Measurements from ENCODE around the gene APH1B. TPM values are rescaled to one million over a fixed set of nuclear protein-coding genes. Genes with fewer than 3 reads are reported as not detected.

APH1B gene
- total RNA-seq, 2 donors from 2014 or later = 24.4 to 30.6 TPM

- Mint-ChIP-seq H3K27me3 (ENCODE audit: low read depth) (peaks cover 33% of the 10 kb centered on the region), H3K27ac (no peak overlapping the region), H3K36me3 (ENCODE audit: insufficient read depth in 2 of 2) (no peaks in the 10 kb centered on the region), H3K9me3 (no peaks in the 10 kb centered on the region), H3K4me3 (no peak overlapping the region), H3K4me1 (ENCODE audit: low read depth) (peaks cover 14% of the 10 kb centered on the region)
- peak; percentile 70 to 75 for ATAC-seq (replicated peaks in 1 of 2)
- peak in 1 of 2 donors; percentile 6 for DNase-seq
Observed at GRCh38 chr15:63344731-63345390, 67.5 kb downstream of the APH1B start.

DNA sequence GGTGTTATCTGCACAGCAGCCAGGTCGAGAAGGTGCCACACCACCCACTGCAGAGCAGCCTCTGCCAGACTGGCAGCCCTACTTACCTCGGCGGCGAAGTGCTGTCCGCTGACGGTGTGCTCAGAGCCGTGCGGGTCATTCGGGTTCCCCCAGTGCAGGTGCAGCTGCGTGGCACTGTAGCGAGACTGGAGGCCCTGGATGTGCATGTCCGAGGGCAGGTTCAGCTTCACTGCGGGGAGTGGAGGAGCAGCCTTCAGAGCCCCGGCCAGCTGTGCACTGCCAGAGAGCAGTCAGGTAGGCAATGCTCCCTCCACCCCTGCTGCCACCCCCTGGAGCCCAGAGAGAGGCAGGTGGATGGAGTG lies 68.0 kb downstream of the APH1B start:
- H3K4me1 Mint-ChIP-seq (ENCODE audit: low read depth) = peaks cover 14% of the 10 kb centered on the region
- DNase-seq = no peak
- H3K36me3 Mint-ChIP-seq (ENCODE audit: insufficient read depth in 2 of 2) = no peaks in the 10 kb centered on the region
- no peak overlapping the region for H3K4me3 Mint-ChIP-seq
- peaks cover 28% of the 10 kb centered on the region for H3K27me3 Mint-ChIP-seq (ENCODE audit: low read depth)
- H3K9me3 Mint-ChIP-seq = no peaks in the 10 kb centered on the region
- no peak overlapping the region for H3K27ac Mint-ChIP-seq
- no peak for ATAC-seq (replicated peaks in 1 of 2)

DNA sequence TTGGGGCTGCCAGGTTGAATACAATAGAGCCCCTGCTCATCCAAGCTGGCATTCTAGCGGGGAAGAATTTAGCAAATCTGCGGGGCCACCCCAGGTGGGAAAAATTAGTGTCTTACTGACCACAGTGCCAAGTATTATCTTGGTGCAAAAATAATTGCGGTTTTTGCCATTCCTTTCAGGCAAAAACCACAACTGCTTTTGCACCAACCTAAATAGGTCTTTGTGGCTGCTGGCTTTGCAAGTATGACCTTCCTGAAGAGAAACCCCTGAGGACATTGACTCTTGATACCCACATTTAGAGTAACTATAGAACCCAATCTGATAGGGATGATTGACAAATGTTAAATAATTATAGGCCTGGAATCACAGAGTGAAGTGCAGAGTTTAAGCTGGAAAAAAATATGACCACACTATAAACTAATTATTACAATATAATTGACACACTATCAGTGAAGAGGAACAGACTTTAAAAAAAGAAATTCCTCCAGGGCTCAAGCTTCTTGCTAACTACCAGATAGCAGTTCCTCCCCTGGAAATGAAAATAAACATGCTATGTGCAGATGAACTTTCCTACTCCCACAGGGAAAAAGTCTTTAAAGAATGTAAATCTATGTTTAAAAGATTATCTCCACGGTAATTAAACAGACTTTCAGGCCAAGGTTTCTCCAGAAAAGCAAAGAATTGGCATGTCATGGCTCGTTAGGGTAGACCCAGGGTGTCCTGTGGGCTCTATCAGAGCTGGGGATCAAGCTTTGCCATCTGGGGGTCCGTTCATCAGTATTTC lies 69.9 kb downstream of the APH1B start:
- Mint-ChIP-seq H3K4me3 (no peak overlapping the region), H3K4me1 (ENCODE audit: low read depth) (peaks cover 14% of the 10 kb centered on the region), H3K27ac (no peak overlapping the region), H3K27me3 (ENCODE audit: low read depth) (peaks cover 17% of the 10 kb centered on the region), H3K9me3 (no peaks in the 10 kb centered on the region), H3K36me3 (ENCODE audit: insufficient read depth in 2 of 2) (no peaks in the 10 kb centered on the region)
- ATAC-seq (replicated peaks in 1 of 2) = no peak
- no peak for DNase-seq

DNA sequence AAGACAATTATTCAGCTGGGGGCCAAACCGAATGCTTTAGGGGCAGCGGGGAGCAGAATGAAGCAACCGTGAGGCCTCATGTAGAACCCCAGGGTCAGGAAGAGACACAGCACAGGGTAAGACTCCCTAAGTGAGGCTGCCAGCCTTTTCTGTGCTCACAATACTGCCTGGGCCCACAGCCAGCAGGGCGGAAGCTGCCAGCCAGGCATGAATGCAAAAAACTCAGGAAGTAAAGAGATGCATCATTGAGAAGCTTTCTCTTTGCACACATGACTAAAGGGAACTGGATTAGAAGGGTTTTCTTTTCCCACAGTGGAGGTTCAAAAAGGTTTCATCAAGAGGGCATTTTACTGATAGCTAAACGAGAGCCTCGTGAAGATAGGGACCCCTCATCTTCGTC lies 71.0 kb downstream of the APH1B start:
- no peaks in the 10 kb centered on the region for H3K36me3 Mint-ChIP-seq (ENCODE audit: insufficient read depth in 2 of 2)
- ATAC-seq (replicated peaks in 1 of 2) = no peak
- no peaks in the 10 kb centered on the region for H3K9me3 Mint-ChIP-seq
- no peak for DNase-seq
- peaks cover 16% of the 10 kb centered on the region for H3K27me3 Mint-ChIP-seq (ENCODE audit: low read depth)
- no peak overlapping the region for H3K4me3 Mint-ChIP-seq
- H3K4me1 Mint-ChIP-seq (ENCODE audit: low read depth) = peaks cover 14% of the 10 kb centered on the region
- H3K27ac Mint-ChIP-seq = no peak overlapping the region

DNA sequence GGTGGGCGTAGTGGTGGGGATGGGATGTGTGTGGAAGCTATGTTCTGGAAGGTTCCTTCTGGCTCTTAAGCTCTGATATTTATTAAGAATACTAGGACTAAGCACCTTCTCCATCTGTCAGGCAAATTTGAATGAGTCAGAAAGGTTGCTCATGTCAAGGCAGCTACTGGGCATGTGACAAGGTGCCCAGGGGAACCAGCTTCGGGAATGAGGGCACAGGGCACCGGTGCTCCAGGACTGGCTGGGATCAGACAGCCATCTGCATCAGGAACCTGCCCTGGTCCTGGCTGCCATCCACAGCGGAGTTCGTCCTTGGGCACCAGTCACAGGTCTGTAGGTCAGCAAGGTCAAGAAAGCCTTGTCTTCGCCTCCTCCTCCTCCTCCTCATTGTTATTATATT lies 71.8 kb downstream of the APH1B start:
- H3K4me3 Mint-ChIP-seq = no peak overlapping the region
- no peak overlapping the region for H3K27ac Mint-ChIP-seq
- DNase-seq = no peak
- H3K9me3 Mint-ChIP-seq = no peaks in the 10 kb centered on the region
- H3K27me3 Mint-ChIP-seq (ENCODE audit: low read depth) = peaks cover 9% of the 10 kb centered on the region
- no peaks in the 10 kb centered on the region for H3K36me3 Mint-ChIP-seq (ENCODE audit: insufficient read depth in 2 of 2)
- peaks cover 11% of the 10 kb centered on the region for H3K4me1 Mint-ChIP-seq (ENCODE audit: low read depth)
- no peak for ATAC-seq (replicated peaks in 1 of 2)

DNA sequence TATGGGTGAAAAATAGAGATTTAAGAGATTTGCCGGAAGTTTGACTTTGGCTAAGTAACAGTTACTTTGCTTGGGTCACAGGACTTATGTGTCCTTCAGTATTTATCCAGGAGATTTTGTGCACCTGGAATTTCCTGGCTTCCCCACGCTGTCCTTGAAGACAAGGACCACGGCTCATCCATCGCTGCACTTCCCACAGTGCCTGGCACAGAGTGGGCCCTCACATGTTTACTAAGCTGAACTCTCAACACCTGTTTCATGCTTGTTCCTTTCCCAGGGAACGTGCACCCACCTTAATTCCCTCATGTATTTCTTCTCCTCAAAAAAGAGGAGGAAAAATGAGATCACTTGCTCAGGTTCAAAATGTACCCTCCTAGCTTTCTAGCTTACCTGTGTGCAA lies 72.2 kb downstream of the APH1B start:
- no peaks in the 10 kb centered on the region for H3K36me3 Mint-ChIP-seq (ENCODE audit: insufficient read depth in 2 of 2)
- no peaks in the 10 kb centered on the region for H3K9me3 Mint-ChIP-seq
- H3K27ac Mint-ChIP-seq = no peak overlapping the region
- H3K4me1 Mint-ChIP-seq (ENCODE audit: low read depth) = peaks cover 6% of the 10 kb centered on the region
- DNase-seq (no peak), ATAC-seq (replicated peaks in 1 of 2) (no peak)
- peaks cover 5% of the 10 kb centered on the region for H3K27me3 Mint-ChIP-seq (ENCODE audit: low read depth)
- no peak overlapping the region for H3K4me3 Mint-ChIP-seq

- peaks cover under 1% of the 10 kb centered on the region for H3K4me1 Mint-ChIP-seq (ENCODE audit: low read depth)
- H3K27ac Mint-ChIP-seq = no peak overlapping the region
- H3K9me3 Mint-ChIP-seq = no peaks in the 10 kb centered on the region
- ATAC-seq (replicated peaks in 1 of 2) (no peak), DNase-seq (no peak)
- H3K27me3 Mint-ChIP-seq (ENCODE audit: low read depth) = no peaks in the 10 kb centered on the region
- H3K36me3 Mint-ChIP-seq (ENCODE audit: insufficient read depth in 2 of 2) = no peaks in the 10 kb centered on the region
- no peak overlapping the region for H3K4me3 Mint-ChIP-seq
Observed at GRCh38 chr15:63350178-63350621, 72.8 kb downstream of the APH1B start.

GRCh38 chr15:63351170-63351569 lies 73.8 kb downstream of the APH1B start:
- H3K4me1 Mint-ChIP-seq (ENCODE audit: low read depth) = no peaks in the 10 kb centered on the region
- no peak for ATAC-seq (replicated peaks in 1 of 2)

DNA sequence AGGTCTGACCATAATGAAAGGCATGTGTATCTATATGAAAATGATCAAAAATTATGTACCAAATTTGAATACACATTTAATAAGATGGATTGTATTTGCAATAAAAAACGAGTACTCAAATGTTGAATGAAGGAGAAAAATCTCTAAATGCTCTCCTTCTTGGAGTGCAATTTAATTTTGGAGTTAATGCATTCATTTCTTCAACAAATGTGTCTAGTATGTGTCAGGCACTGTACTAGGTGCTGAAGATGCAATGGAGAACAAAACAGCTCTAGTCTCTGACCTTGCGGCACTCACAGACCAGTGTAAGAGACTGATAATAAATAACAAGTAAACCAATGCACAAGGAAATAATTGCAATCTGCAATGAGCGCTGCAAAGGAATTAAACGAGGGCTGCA lies 75.4 kb downstream of the APH1B start:
- ATAC-seq (replicated peaks in 1 of 2) (no peak), DNase-seq (no peak)
- Mint-ChIP-seq H3K27me3 (ENCODE audit: low read depth) (peaks cover 1% of the 10 kb centered on the region), H3K4me1 (ENCODE audit: low read depth) (no peaks in the 10 kb centered on the region), H3K36me3 (ENCODE audit: insufficient read depth in 2 of 2) (no peaks in the 10 kb centered on the region), H3K4me3 (no peak overlapping the region), H3K9me3 (no peaks in the 10 kb centered on the region), H3K27ac (no peak overlapping the region)

More at GRCh38 chr15:63351170-63351569, 73.8 kb downstream of the APH1B start:
- no peak overlapping the region for H3K27ac Mint-ChIP-seq
- H3K4me3 Mint-ChIP-seq = no peak overlapping the region
- H3K27me3 Mint-ChIP-seq (ENCODE audit: low read depth) = no peaks in the 10 kb centered on the region
- no peaks in the 10 kb centered on the region for H3K9me3 Mint-ChIP-seq
- no peaks in the 10 kb centered on the region for H3K36me3 Mint-ChIP-seq (ENCODE audit: insufficient read depth in 2 of 2)
- no peak for DNase-seq

DNA sequence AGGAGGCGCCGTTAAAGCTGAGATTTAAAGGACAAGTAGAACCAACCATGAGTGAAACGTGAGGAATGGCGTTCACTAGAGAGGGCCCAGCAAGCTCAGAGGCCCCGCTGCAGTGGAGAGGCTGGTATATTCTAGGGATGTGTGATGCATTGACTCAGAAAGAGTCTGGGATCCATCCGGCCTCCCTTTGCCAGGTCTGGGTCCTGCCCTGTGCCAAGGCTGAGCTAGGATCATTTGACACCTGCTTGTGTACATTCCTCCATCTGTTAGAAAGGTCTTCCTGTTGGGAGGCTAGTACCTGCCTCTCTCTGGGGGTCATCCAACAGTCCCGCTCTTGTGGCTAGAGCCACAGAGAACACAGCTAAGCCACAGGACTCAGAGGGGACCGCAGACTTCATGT lies 75.9 kb downstream of the APH1B start:
- ATAC-seq (replicated peaks in 1 of 2) (no peak), DNase-seq (no peak)
- Mint-ChIP-seq H3K4me3 (no peak overlapping the region), H3K9me3 (no peaks in the 10 kb centered on the region), H3K36me3 (ENCODE audit: insufficient read depth in 2 of 2) (no peaks in the 10 kb centered on the region), H3K27ac (no peak overlapping the region), H3K27me3 (ENCODE audit: low read depth) (peaks cover 6% of the 10 kb centered on the region), H3K4me1 (ENCODE audit: low read depth) (no peaks in the 10 kb centered on the region)

DNA sequence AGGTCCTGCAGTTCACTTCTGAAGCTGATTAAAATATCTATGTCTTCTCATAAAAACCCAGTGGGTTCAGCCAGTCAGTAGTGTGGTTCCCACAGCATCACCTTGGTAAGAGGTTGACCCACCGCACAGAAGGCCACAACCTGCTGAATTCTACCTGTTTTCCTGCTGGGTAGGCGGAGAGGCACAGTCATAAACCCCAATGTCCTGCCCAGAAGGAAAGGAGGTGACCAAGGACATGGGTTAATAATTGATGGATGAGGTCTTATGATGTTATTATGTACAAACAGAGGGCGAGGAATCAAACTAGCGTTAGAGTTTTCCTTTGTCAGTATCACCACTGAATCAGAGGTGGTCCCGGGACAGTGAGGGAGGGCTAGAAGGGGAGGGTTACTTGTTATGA lies 76.5 kb downstream of the APH1B start:
- no peaks in the 10 kb centered on the region for H3K9me3 Mint-ChIP-seq
- no peak for DNase-seq
- H3K36me3 Mint-ChIP-seq (ENCODE audit: insufficient read depth in 2 of 2) = no peaks in the 10 kb centered on the region
- H3K27me3 Mint-ChIP-seq (ENCODE audit: low read depth) = peaks cover 10% of the 10 kb centered on the region
- no peak overlapping the region for H3K4me3 Mint-ChIP-seq
- no peaks in the 10 kb centered on the region for H3K4me1 Mint-ChIP-seq (ENCODE audit: low read depth)
- no peak for ATAC-seq (replicated peaks in 1 of 2)
- H3K27ac Mint-ChIP-seq = no peak overlapping the region

GRCh38 chr15:63354821-63355650 lies 77.6 kb downstream of the APH1B start:
- Mint-ChIP-seq H3K27me3 (ENCODE audit: low read depth) (peaks cover 21% of the 10 kb centered on the region), H3K27ac (no peak overlapping the region), H3K4me3 (no peak overlapping the region), H3K4me1 (ENCODE audit: low read depth) (no peaks in the 10 kb centered on the region), H3K36me3 (ENCODE audit: insufficient read depth in 2 of 2) (no peaks in the 10 kb centered on the region), H3K9me3 (no peaks in the 10 kb centered on the region)
- ATAC-seq (replicated peaks in 1 of 2) (no peak), DNase-seq (no peak)

DNA sequence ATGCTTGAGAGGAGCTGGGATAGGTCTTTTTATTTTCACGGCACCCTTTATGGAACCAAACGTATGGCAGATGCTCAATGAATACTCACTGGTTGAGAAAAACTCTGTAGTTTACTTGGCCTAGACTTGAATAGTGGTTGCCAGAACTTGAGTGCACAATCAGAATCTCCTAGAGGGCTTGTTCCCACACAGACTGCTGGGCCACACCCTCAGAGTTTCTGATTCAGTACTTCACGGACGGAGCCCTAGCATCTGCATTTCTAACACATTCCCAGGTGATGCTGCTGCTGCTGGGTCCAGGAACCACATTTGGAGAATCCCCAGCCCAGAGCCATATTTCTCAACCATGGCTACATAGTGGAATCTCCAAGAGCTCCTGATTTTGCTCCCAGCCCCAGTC lies 79.7 kb downstream of the APH1B start:
- Mint-ChIP-seq H3K4me3 (no peak overlapping the region), H3K27ac (no peak overlapping the region), H3K4me1 (ENCODE audit: low read depth) (no peaks in the 10 kb centered on the region), H3K36me3 (ENCODE audit: insufficient read depth in 2 of 2) (no peaks in the 10 kb centered on the region), H3K9me3 (no peaks in the 10 kb centered on the region), H3K27me3 (ENCODE audit: low read depth) (peaks cover 28% of the 10 kb centered on the region)
- DNase-seq = no peak
- ATAC-seq (replicated peaks in 1 of 2) = no peak

All from activated T-cell treated with anti-CD3 and anti-CD28 coated beads, Interleukin-2, amount 50 U/mL, for 72 hours (primary cell).